Measurements from ENCODE around the gene GSTT4. TPM values are rescaled to one million over a fixed set of nuclear protein-coding genes. Genes with fewer than 3 reads are reported as not detected.
A peak's percentile ranks its signal among the peaks of the same experiment; 100 is the strongest.
"Not testable (repeated sequence)": the region's sequence is repeated elsewhere in the genome, so short reads cannot be mapped to it uniquely, and the experiment has no call there.

The GSTT4 gene
- total RNA-seq, 1 donor: not detected

- Histone ChIP-seq H3K4me3 (ENCODE audit: insufficient read depth, low read length) (no peak overlapping the region), H4K20me1 (ENCODE audit: insufficient read depth, low read length) (peaks cover 7% of the 10 kb centered on the region), H3K27me3 (ENCODE audit: insufficient read depth, low read length) (no peaks in the 10 kb centered on the region), H3K9me3 (ENCODE audit: low read depth, low read length) (no peaks in the 10 kb centered on the region), H3K27ac (ENCODE audit: low read depth, low read length) (no peak overlapping the region), H3K4me1 (ENCODE audit: insufficient read depth, low read length) (no peaks in the 10 kb centered on the region), H3K36me3 (ENCODE audit: insufficient read depth, low read length) (peaks cover 29% of the 10 kb centered on the region), H2AFZ (ENCODE audit: low read length) (no peak overlapping the region), H3K4me2 (ENCODE audit: insufficient read depth, low read length) (no peak overlapping the region), H3K79me2 (ENCODE audit: insufficient read depth, low read length) (peaks cover 30% of the 10 kb centered on the region)
- DNase-seq (ENCODE audit: insufficient read length, low spot score, missing footprints): peak; percentile 18
- TF ChIP-seq CTCF (IDR thresholded peaks at IDR 0.05; ENCODE audit: extremely low read depth, low read depth, low read length): no peak
These were observed 36.2 kb downstream of the GSTT4 start for GRCh38 chr22:23969071-23969470.

GRCh38 chr22:23966568-23966967 lies 38.7 kb downstream of the GSTT4 start, which contains the start of gene DDTL:
Gene DDTL (plus strand): TSS chr22:23966888. CDS start chr22:23966915, 27 bp downstream.
- not testable (repeated sequence) for H2AFZ ChIP-seq (ENCODE audit: low read length); H3K4me3 ChIP-seq (ENCODE audit: insufficient read depth, low read length); H3K4me1 ChIP-seq (ENCODE audit: insufficient read depth, low read length); DNase-seq (ENCODE audit: insufficient read length, low spot score, missing footprints); H3K4me2 ChIP-seq (ENCODE audit: insufficient read depth, low read length); H3K27ac ChIP-seq (ENCODE audit: low read depth, low read length); H3K9me3 ChIP-seq (ENCODE audit: low read depth, low read length); H3K27me3 ChIP-seq (ENCODE audit: insufficient read depth, low read length); H4K20me1 ChIP-seq (ENCODE audit: insufficient read depth, low read length)
- H3K36me3 ChIP-seq (ENCODE audit: insufficient read depth, low read length): peaks cover 25% of the 10 kb centered on the region
- H3K79me2 ChIP-seq (ENCODE audit: insufficient read depth, low read length): peaks cover 26% of the 10 kb centered on the region

- not testable (repeated sequence) for H3K4me1 ChIP-seq (ENCODE audit: insufficient read depth, low read length); H3K4me3 ChIP-seq (ENCODE audit: insufficient read depth, low read length); DNase-seq (ENCODE audit: insufficient read length, low spot score, missing footprints); H3K4me2 ChIP-seq (ENCODE audit: insufficient read depth, low read length); H2AFZ ChIP-seq (ENCODE audit: low read length); H4K20me1 ChIP-seq (ENCODE audit: insufficient read depth, low read length); H3K27ac ChIP-seq (ENCODE audit: low read depth, low read length); H3K9me3 ChIP-seq (ENCODE audit: low read depth, low read length); H3K27me3 ChIP-seq (ENCODE audit: insufficient read depth, low read length)
- H3K36me3 ChIP-seq (ENCODE audit: insufficient read depth, low read length): peaks cover 20% of the 10 kb centered on the region
- peaks cover 21% of the 10 kb centered on the region for H3K79me2 ChIP-seq (ENCODE audit: insufficient read depth, low read length)
These were observed 39.2 kb downstream of the GSTT4 start for GRCh38 chr22:23966094-23966493.

GRCh38 chr22:23961084-23961771 lies 44.0 kb downstream of the GSTT4 start, which contains the start of gene GSTT2B:
Gene GSTT2B (minus strand): TSS chr22:23961195. CDS start chr22:23961131, 64 bp downstream.
- Histone ChIP-seq H3K4me3 (ENCODE audit: insufficient read depth, low read length) (peak within 1 kb of the TSS; percentile 43), H3K4me2 (ENCODE audit: insufficient read depth, low read length) (peak within 1 kb of the TSS; percentile 48)
- not testable (repeated sequence) for H3K4me1 ChIP-seq (ENCODE audit: insufficient read depth, low read length); H3K27ac ChIP-seq (ENCODE audit: low read depth, low read length); DNase-seq (ENCODE audit: insufficient read length, low spot score, missing footprints); H3K36me3 ChIP-seq (ENCODE audit: insufficient read depth, low read length); H4K20me1 ChIP-seq (ENCODE audit: insufficient read depth, low read length); H2AFZ ChIP-seq (ENCODE audit: low read length); H3K9me3 ChIP-seq (ENCODE audit: low read depth, low read length); H3K27me3 ChIP-seq (ENCODE audit: insufficient read depth, low read length); H3K79me2 ChIP-seq (ENCODE audit: insufficient read depth, low read length)

GRCh38 chr22:23956301-23956900 lies 48.9 kb downstream of the GSTT4 start:
- peak; percentile 70 for TF ChIP-seq CTCF (IDR thresholded peaks at IDR 0.05; ENCODE audit: extremely low read depth, low read depth, low read length)
- H3K4me2 ChIP-seq (ENCODE audit: insufficient read depth, low read length): peak overlapping the region; percentile 44
- not testable (repeated sequence) for H3K9me3 ChIP-seq (ENCODE audit: low read depth, low read length); H3K36me3 ChIP-seq (ENCODE audit: insufficient read depth, low read length); H3K4me1 ChIP-seq (ENCODE audit: insufficient read depth, low read length); H3K79me2 ChIP-seq (ENCODE audit: insufficient read depth, low read length); H3K27ac ChIP-seq (ENCODE audit: low read depth, low read length); H4K20me1 ChIP-seq (ENCODE audit: insufficient read depth, low read length); H3K4me3 ChIP-seq (ENCODE audit: insufficient read depth, low read length); H2AFZ ChIP-seq (ENCODE audit: low read length); H3K27me3 ChIP-seq (ENCODE audit: insufficient read depth, low read length)
- peak; percentile 88 for DNase-seq (ENCODE audit: insufficient read length, low spot score, missing footprints)

GRCh38 chr22:23955886-23956285 lies 49.4 kb downstream of the GSTT4 start:
- H3K4me3 ChIP-seq (ENCODE audit: insufficient read depth, low read length); H3K36me3 ChIP-seq (ENCODE audit: insufficient read depth, low read length); H3K79me2 ChIP-seq (ENCODE audit: insufficient read depth, low read length); H3K27ac ChIP-seq (ENCODE audit: low read depth, low read length); DNase-seq (ENCODE audit: insufficient read length, low spot score, missing footprints); H2AFZ ChIP-seq (ENCODE audit: low read length); H3K4me2 ChIP-seq (ENCODE audit: insufficient read depth, low read length); H3K4me1 ChIP-seq (ENCODE audit: insufficient read depth, low read length); H4K20me1 ChIP-seq (ENCODE audit: insufficient read depth, low read length); H3K27me3 ChIP-seq (ENCODE audit: insufficient read depth, low read length); H3K9me3 ChIP-seq (ENCODE audit: low read depth, low read length): not testable (repeated sequence)

- H3K27me3 ChIP-seq (ENCODE audit: insufficient read depth, low read length); H3K4me3 ChIP-seq (ENCODE audit: insufficient read depth, low read length); H4K20me1 ChIP-seq (ENCODE audit: insufficient read depth, low read length): not testable (repeated sequence)
These were observed 50.3 kb downstream of the GSTT4 start for GRCh38 chr22:23954991-23955305.

More at GRCh38 chr22:23954991-23955305, 50.3 kb downstream of the GSTT4 start:
- not testable (repeated sequence) for H2AFZ ChIP-seq (ENCODE audit: low read length); H3K9me3 ChIP-seq (ENCODE audit: low read depth, low read length); H3K27ac ChIP-seq (ENCODE audit: low read depth, low read length); H3K36me3 ChIP-seq (ENCODE audit: insufficient read depth, low read length); H3K4me1 ChIP-seq (ENCODE audit: insufficient read depth, low read length); H3K4me2 ChIP-seq (ENCODE audit: insufficient read depth, low read length); H3K79me2 ChIP-seq (ENCODE audit: insufficient read depth, low read length)
- peak; percentile 41 for DNase-seq (ENCODE audit: insufficient read length, low spot score, missing footprints)

All from osteoblast (primary cell).